Measurements from ENCODE around the gene SULT4A1.

The SULT4A1 gene

GRCh38 chr22:43839781-43840180 lies 22.5 kb downstream of the SULT4A1 start:
- ChIA-PET CTCF (no interaction called here), POLR2A (no interaction called here)
- DNase-seq (ENCODE audit: extremely low spot score) = no peak
- no peak for TF ChIP-seq HDGF (IDR thresholded peaks at IDR 0.05; ENCODE audit: borderline replicate concordance)
- TF ChIP-seq ELF4 (IDR thresholded peaks at IDR 0.05) = no peak
- no peak for TF ChIP-seq PKNOX1 (IDR thresholded peaks at IDR 0.05)
- TF ChIP-seq SP1 (IDR thresholded peaks at IDR 0.05) = no peak
- TF ChIP-seq ARNT (IDR thresholded peaks at IDR 0.05) = no peak
- no peak for TF ChIP-seq ZNF384 (IDR thresholded peaks at IDR 0.05)
- no peak for TF ChIP-seq CTBP1 (IDR thresholded peaks at IDR 0.05; ENCODE audit: borderline replicate concordance)
- TF ChIP-seq FOXK2 (IDR thresholded peaks at IDR 0.05) = no peak
- no peak for TF ChIP-seq LEF1 (IDR thresholded peaks at IDR 0.05; ENCODE audit: borderline replicate concordance)
- no peak for TF ChIP-seq FOXA1 (IDR thresholded peaks at IDR 0.05)
- no peak for TF ChIP-seq BHLHE40 (IDR thresholded peaks at IDR 0.05; ENCODE audit: borderline replicate concordance)
- no peak for TF ChIP-seq FOXM1 (IDR thresholded peaks at IDR 0.05; ENCODE audit: borderline replicate concordance)
- no peak for TF ChIP-seq L3MBTL2 (conservative IDR thresholded peaks at IDR 0.05)

- DNase-seq (ENCODE audit: extremely low spot score) = no peak
- TF ChIP-seq BHLHE40 (IDR thresholded peaks at IDR 0.05; ENCODE audit: borderline replicate concordance) = no peak
- TF ChIP-seq ZNF384 (IDR thresholded peaks at IDR 0.05) = no peak
- no peak for TF ChIP-seq SUZ12 (IDR thresholded peaks at IDR 0.05)
- TF ChIP-seq PKNOX1 (IDR thresholded peaks at IDR 0.05) = no peak
- TF ChIP-seq ARNT (IDR thresholded peaks at IDR 0.05) = no peak
- no peak for TF ChIP-seq TARDBP (IDR thresholded peaks at IDR 0.05)
- no peak for TF ChIP-seq L3MBTL2 (conservative IDR thresholded peaks at IDR 0.05)
- no peak for TF ChIP-seq SP1 (IDR thresholded peaks at IDR 0.05)
- TF ChIP-seq CTBP1 (IDR thresholded peaks at IDR 0.05; ENCODE audit: borderline replicate concordance) = no peak
- no peak for TF ChIP-seq NFRKB (IDR thresholded peaks at IDR 0.05)
- TF ChIP-seq ELF4 (IDR thresholded peaks at IDR 0.05) = no peak
- TF ChIP-seq FOXA1 (IDR thresholded peaks at IDR 0.05) = no peak
- no peak for TF ChIP-seq HDGF (IDR thresholded peaks at IDR 0.05; ENCODE audit: borderline replicate concordance)
- no peak for TF ChIP-seq LEF1 (IDR thresholded peaks at IDR 0.05; ENCODE audit: borderline replicate concordance)
- TF ChIP-seq FOXM1 (IDR thresholded peaks at IDR 0.05; ENCODE audit: borderline replicate concordance) = no peak
- no peak for TF ChIP-seq FOXK2 (IDR thresholded peaks at IDR 0.05)
- POLR2A ChIA-PET = no interaction called here
- CTCF ChIA-PET = interaction anchor here (0.6 kb wide), 1 partner anchor 940 kb away, joined by 3 read pairs; no protein-coding TSS in a partner anchor
Observed at GRCh38 chr22:43838571-43839307, 23.6 kb downstream of the SULT4A1 start.

GRCh38 chr22:43838161-43838560 lies 24.2 kb downstream of the SULT4A1 start:
- POLR2A ChIA-PET = no interaction called here
- no peak for TF ChIP-seq TARDBP (IDR thresholded peaks at IDR 0.05)
- no peak for TF ChIP-seq NFRKB (IDR thresholded peaks at IDR 0.05)
- no peak for TF ChIP-seq CTBP1 (IDR thresholded peaks at IDR 0.05; ENCODE audit: borderline replicate concordance)
- TF ChIP-seq FOXA1 (IDR thresholded peaks at IDR 0.05) = no peak
- TF ChIP-seq L3MBTL2 (conservative IDR thresholded peaks at IDR 0.05) = no peak
- no peak for DNase-seq (ENCODE audit: extremely low spot score)
- CTCF ChIA-PET = interaction anchor here (0.6 kb wide), 1 partner anchor 940 kb away, joined by 3 read pairs; no protein-coding TSS in a partner anchor

- DNase-seq (ENCODE audit: extremely low spot score) = no peak
- ChIA-PET CTCF (interaction anchor here (0.6 kb wide), 1 partner anchor 939 kb away, joined by 3 read pairs; no protein-coding TSS in a partner anchor), POLR2A (no interaction called here)
- TF ChIP-seq ARNT (IDR thresholded peaks at IDR 0.05) = no peak
- no peak for TF ChIP-seq L3MBTL2 (conservative IDR thresholded peaks at IDR 0.05)
- TF ChIP-seq SP1 (IDR thresholded peaks at IDR 0.05) = no peak
- no peak for TF ChIP-seq LEF1 (IDR thresholded peaks at IDR 0.05; ENCODE audit: borderline replicate concordance)
- no peak for TF ChIP-seq TARDBP (IDR thresholded peaks at IDR 0.05)
Observed at GRCh38 chr22:43837666-43838065, 24.6 kb downstream of the SULT4A1 start.

GRCh38 chr22:43835736-43836135 lies 26.6 kb downstream of the SULT4A1 start:
- ChIA-PET CTCF (no interaction called here), POLR2A (no interaction called here)
- DNase-seq (ENCODE audit: extremely low spot score) = no peak
- TF ChIP-seq L3MBTL2 (conservative IDR thresholded peaks at IDR 0.05) (no peak), TARDBP (IDR thresholded peaks at IDR 0.05) (no peak), ARNT (IDR thresholded peaks at IDR 0.05) (no peak), SP1 (IDR thresholded peaks at IDR 0.05) (no peak), HDGF (IDR thresholded peaks at IDR 0.05; ENCODE audit: borderline replicate concordance) (no peak), FOXK2 (IDR thresholded peaks at IDR 0.05) (no peak), LEF1 (IDR thresholded peaks at IDR 0.05; ENCODE audit: borderline replicate concordance) (no peak), ZNF384 (IDR thresholded peaks at IDR 0.05) (no peak), FOXA1 (IDR thresholded peaks at IDR 0.05) (no peak), NFRKB (IDR thresholded peaks at IDR 0.05) (no peak), CTBP1 (IDR thresholded peaks at IDR 0.05; ENCODE audit: borderline replicate concordance) (no peak), ELF4 (IDR thresholded peaks at IDR 0.05) (no peak), SUZ12 (IDR thresholded peaks at IDR 0.05) (no peak), FOXM1 (IDR thresholded peaks at IDR 0.05; ENCODE audit: borderline replicate concordance) (no peak), PKNOX1 (IDR thresholded peaks at IDR 0.05) (no peak), BHLHE40 (IDR thresholded peaks at IDR 0.05; ENCODE audit: borderline replicate concordance) (no peak)

GRCh38 chr22:43835166-43835565 lies 27.1 kb downstream of the SULT4A1 start:
- ChIA-PET CTCF (no interaction called here), POLR2A (no interaction called here)
- TF ChIP-seq BHLHE40 (IDR thresholded peaks at IDR 0.05; ENCODE audit: borderline replicate concordance) (no peak), SP1 (IDR thresholded peaks at IDR 0.05) (no peak), FOXA1 (IDR thresholded peaks at IDR 0.05) (no peak), ZNF384 (IDR thresholded peaks at IDR 0.05) (no peak), FOXM1 (IDR thresholded peaks at IDR 0.05; ENCODE audit: borderline replicate concordance) (no peak), FOXK2 (IDR thresholded peaks at IDR 0.05) (no peak), PKNOX1 (IDR thresholded peaks at IDR 0.05) (no peak), NFRKB (IDR thresholded peaks at IDR 0.05) (no peak), L3MBTL2 (conservative IDR thresholded peaks at IDR 0.05) (no peak), LEF1 (IDR thresholded peaks at IDR 0.05; ENCODE audit: borderline replicate concordance) (no peak), SUZ12 (IDR thresholded peaks at IDR 0.05) (no peak), TARDBP (IDR thresholded peaks at IDR 0.05) (no peak), ARNT (IDR thresholded peaks at IDR 0.05) (no peak), HDGF (IDR thresholded peaks at IDR 0.05; ENCODE audit: borderline replicate concordance) (no peak), ELF4 (IDR thresholded peaks at IDR 0.05) (no peak)
- DNase-seq (ENCODE audit: extremely low spot score) = no peak

All from HEK293T (cell line).